BJ (cell line): Measurements from ENCODE around the gene PCDHGB4. TPM values are rescaled to one million over a fixed set of nuclear protein-coding genes. Genes with fewer than 3 reads are reported as not detected.
"Not testable (repeated sequence)": the region's sequence is repeated elsewhere in the genome, so short reads cannot be mapped to it uniquely, and the experiment has no call there.

Experiments
- CTCF ChIA-PET: fragments of 350-600 bp; formaldehyde crosslinking; extraction: SDS; loops from one replicate; lab custom pipeline; 2021; ENCODE audit warnings: antibody characterized with exemption, inconsistent platforms; lab: Yijun Ruan, JAX
- POLR2A ChIA-PET: fragments of 300-600 bp; sonication (Branson Sonifier 250); formaldehyde crosslinking; extraction: SDS; loops from one replicate; lab custom pipeline; 2021; ENCODE audit warnings: antibody characterized with exemption; lab: Charles Lee
- DNase-seq: peaks from one replicate; pipeline ENCODE4 v3.0.0-alpha.2; 2011; ENCODE audit warnings: low read depth
- H3K27me3 ChIP-seq: 2 replicates; pipeline ENCODE4 v1.6.0; 2011; ENCODE audit warnings: low read length; ENCODE audit not compliant: control insufficient read depth, insufficient read depth
- H3K36me3 ChIP-seq: 2 replicates; pipeline ENCODE4 v1.5.1; 2011; ENCODE audit warnings: low read length; ENCODE audit not compliant: control insufficient read depth, insufficient read depth
- H3K4me3 ChIP-seq: 2 replicates; pipeline ENCODE4 v1.5.1; 2011; ENCODE audit warnings: low read depth, mild to moderate bottlenecking, control low read depth, low read length
- polyA plus RNA-seq: library from polyadenylated mRNA; depleted of rRNA; stranded (reverse); fragments of >200 nt; gene quantifications from 2 replicates; pipeline ENCODE4 v1.2.3, GENCODE V29; 2011
- TF ChIP-seq, protein P1 (sequence below): IDR thresholded peaks from 2 replicates; pipeline ENCODE4 v1.5.1; 2011; ENCODE audit warnings: low read depth, mild to moderate bottlenecking, control low read depth, inconsistent platforms, low read length, moderate library complexity; ENCODE audit not compliant: insufficient read depth

The PCDHGB4 gene
- polyA plus RNA-seq, 1 experiment: 11.8 TPM

GRCh38 chr5:141427783-141428426, 40.4 kb downstream of the PCDHGB4 start:
- TF ChIP-seq, protein P1, sequence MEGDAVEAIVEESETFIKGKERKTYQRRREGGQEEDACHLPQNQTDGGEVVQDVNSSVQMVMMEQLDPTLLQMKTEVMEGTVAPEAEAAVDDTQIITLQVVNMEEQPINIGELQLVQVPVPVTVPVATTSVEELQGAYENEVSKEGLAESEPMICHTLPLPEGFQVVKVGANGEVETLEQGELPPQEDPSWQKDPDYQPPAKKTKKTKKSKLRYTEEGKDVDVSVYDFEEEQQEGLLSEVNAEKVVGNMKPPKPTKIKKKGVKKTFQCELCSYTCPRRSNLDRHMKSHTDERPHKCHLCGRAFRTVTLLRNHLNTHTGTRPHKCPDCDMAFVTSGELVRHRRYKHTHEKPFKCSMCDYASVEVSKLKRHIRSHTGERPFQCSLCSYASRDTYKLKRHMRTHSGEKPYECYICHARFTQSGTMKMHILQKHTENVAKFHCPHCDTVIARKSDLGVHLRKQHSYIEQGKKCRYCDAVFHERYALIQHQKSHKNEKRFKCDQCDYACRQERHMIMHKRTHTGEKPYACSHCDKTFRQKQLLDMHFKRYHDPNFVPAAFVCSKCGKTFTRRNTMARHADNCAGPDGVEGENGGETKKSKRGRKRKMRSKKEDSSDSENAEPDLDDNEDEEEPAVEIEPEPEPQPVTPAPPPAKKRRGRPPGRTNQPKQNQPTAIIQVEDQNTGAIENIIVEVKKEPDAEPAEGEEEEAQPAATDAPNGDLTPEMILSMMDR: no peak
- POLR2A ChIA-PET: no interaction called here
- no peak for DNase-seq
- Histone ChIP-seq H3K4me3 (no peak overlapping the region), H3K27me3 (no peaks in the 10 kb centered on the region), H3K36me3 (no peaks in the 10 kb centered on the region; the same call in none of the 2 replicates)
- CTCF ChIA-PET: interaction anchor here (0.6 to 5.2 kb wide), 3 partner anchors 15 to 130 kb away, joined by 3 to 72 read pairs (median 4); no protein-coding TSS in a partner anchor

- H3K27me3 ChIP-seq: no peaks in the 10 kb centered on the region
- TF ChIP-seq, protein P1: peak; percentile 59
- DNase-seq: no peak
- POLR2A ChIA-PET: interaction anchor here (0.6 to 1.5 kb wide), 3 partner anchors 11 to 46 kb away, joined by 4 to 7 read pairs (median 5); no protein-coding TSS in a partner anchor
- peak within 1 kb of the TSS; percentile 39 for H3K4me3 ChIP-seq
- H3K36me3 ChIP-seq: no peaks in the 10 kb centered on the region; the same call in none of the 2 replicates
- CTCF ChIA-PET: interaction anchor here (0.6 to 5.2 kb wide), 26 partner anchors 8 to 143 kb away, joined by 3 to 72 read pairs (median 4); partner anchors contain the start of genes PCDHGA11, PCDHGA3, PCDHGB7 and PCDHGC3
Observed at GRCh38 chr5:141430332-141431113, 43.0 kb downstream of the PCDHGB4 start, which contains the start of gene PCDHGA12. Gene PCDHGA12, plus strand, starts transcription at chr5:141430507. Its CDS starts 253 bp downstream, at chr5:141430760.

GRCh38 chr5:141431286-141431685, 43.8 kb downstream of the PCDHGB4 start:
- ChIA-PET POLR2A (interaction anchor here (1.5 kb wide), 1 partner anchor 45 kb away, joined by 7 read pairs; no protein-coding TSS in a partner anchor), CTCF (interaction anchor here (0.9 to 5.2 kb wide), 12 partner anchors 8 to 130 kb away, joined by 3 to 72 read pairs (median 9); partner anchors contain the start of genes PCDHGA11, PCDHGB7 and PCDHGC3)
- TF ChIP-seq, protein P1: no peak
- DNase-seq: no peak
- Histone ChIP-seq H3K4me3 (peak overlapping the region; percentile 39), H3K36me3 (no peaks in the 10 kb centered on the region; the same call in none of the 2 replicates), H3K27me3 (no peaks in the 10 kb centered on the region)

DNA sequence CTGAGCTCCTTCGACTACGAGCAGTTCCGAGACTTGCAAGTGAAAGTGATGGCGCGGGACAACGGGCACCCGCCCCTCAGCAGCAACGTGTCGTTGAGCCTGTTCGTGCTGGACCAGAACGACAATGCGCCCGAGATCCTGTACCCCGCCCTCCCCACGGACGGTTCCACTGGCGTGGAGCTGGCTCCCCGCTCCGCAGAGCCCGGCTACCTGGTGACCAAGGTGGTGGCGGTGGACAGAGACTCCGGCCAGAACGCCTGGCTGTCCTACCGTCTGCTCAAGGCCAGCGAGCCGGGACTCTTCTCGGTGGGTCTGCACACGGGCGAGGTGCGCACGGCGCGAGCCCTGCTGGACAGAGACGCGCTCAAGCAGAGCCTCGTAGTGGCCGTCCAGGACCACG, 44.8 kb downstream of the PCDHGB4 start:
- POLR2A ChIA-PET, DNase-seq: not testable (repeated sequence)
- CTCF ChIA-PET: interaction anchor here (1.1 to 5.2 kb wide), 4 partner anchors 11 to 126 kb away, joined by 3 to 72 read pairs (median 14); partner anchors contain the start of gene PCDHGA11

GRCh38 chr5:141432726-141433125, 45.2 kb downstream of the PCDHGB4 start:
- H3K36me3 ChIP-seq, H3K4me3 ChIP-seq, H3K27me3 ChIP-seq, POLR2A ChIA-PET, DNase-seq: not testable (repeated sequence)
- CTCF ChIA-PET: interaction anchor here (1.1 to 5.2 kb wide), 4 partner anchors 11 to 125 kb away, joined by 3 to 72 read pairs (median 14); partner anchors contain the start of gene PCDHGA11

More for the DNA sequence above, 44.8 kb downstream of the PCDHGB4 start:
- H3K4me3 ChIP-seq, H3K27me3 ChIP-seq, H3K36me3 ChIP-seq: not testable (repeated sequence)
